GM12891 (cell line): Measurements from ENCODE around the gene DLK1.

ENCODE experiments used
- POLR2A ChIP-seq: IDR thresholded peaks from 2 replicates; pipeline ENCODE4 v1.6.1; 2011; ENCODE audit warnings: low read depth, low read length, control low read depth
- POLR2AphosphoS5 ChIP-seq: IDR thresholded peaks from 2 replicates; pipeline ENCODE4 v1.6.1; 2011; ENCODE audit warnings: low read depth, low read length, control low read depth
- TAF1 ChIP-seq: IDR thresholded peaks from 2 replicates; pipeline ENCODE4 v1.6.1; 2011; ENCODE audit warnings: low read depth, low read length, control low read depth

DNA sequence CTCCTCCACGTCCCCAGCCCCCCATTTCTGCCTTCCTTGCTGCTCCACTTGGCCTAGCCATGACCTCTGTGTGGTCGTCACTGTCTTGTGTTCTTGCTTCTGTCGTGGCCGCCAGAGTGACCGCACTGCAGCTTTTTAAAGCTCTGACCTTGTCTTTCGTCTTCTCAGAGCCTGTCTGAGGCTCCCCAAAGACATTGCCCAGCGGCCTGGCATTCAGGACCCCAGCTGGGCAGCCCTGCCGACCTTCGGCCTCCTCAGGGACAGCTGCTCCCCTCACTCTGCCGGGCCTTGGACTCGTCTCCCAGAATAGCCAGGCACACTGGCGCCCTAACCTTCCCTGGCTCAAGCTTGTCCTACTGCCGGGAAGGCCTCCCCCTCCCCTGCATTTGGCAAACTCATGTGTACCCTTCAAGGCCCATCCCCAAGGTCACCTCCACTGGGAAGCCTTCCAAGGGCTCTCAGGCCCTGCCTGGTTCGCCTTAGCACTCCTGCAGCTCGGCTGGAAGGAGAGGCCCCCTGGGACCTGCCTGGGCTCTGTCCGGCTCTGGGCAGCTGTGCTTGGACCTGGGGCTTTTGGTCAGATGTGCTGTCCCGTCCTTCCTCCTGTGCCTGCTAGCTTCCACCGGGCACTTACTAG lies 15.7 kb upstream of the DLK1 start:
- TF ChIP-seq POLR2AphosphoS5 (no peak), TAF1 (no peak), POLR2A (no peak)
